H1 (cell line): ENCODE measurements around the gene HDAC2.

Experiments used
- GABPA ChIP-seq: IDR thresholded peaks from 2 replicates; pipeline ENCODE4 v1.6.1; 2011; ENCODE audit warnings: mild to moderate bottlenecking, low read length, moderate library complexity, borderline replicate concordance; ENCODE audit not compliant: insufficient read depth
- HDAC2 ChIP-seq, 2 experiments: fragments of 300-600 bp in 1 of 2; sonication (generic) in 1 of 2; IDR thresholded peaks; 2 replicates each; pipeline ENCODE4 v1.6.1; 2011 to 2012; ENCODE audit warnings: low read depth in 2 of 2, low read length in 2 of 2, mild to moderate bottlenecking in 2 of 2, moderate library complexity in 2 of 2, borderline replicate concordance in 1 of 2, inconsistent platforms in 1 of 2
- HDAC6 ChIP-seq: IDR thresholded peaks from one replicate; pipeline ENCODE4 v1.7.1; 2012; ENCODE audit warnings: low read depth, mild to moderate bottlenecking, inconsistent platforms, low read length, moderate library complexity
- MAX ChIP-seq: IDR thresholded peaks from 2 replicates; pipeline ENCODE4 v1.6.1; 2012; ENCODE audit warnings: inconsistent platforms
- PHF8 ChIP-seq: fragments of 200-600 bp; sonication (generic); conservative IDR thresholded peaks from 2 replicates; pipeline ENCODE4 v1.7.1; 2012; ENCODE audit warnings: low read depth, mild to moderate bottlenecking, inconsistent platforms, low read length, moderate library complexity
- POLR2A ChIP-seq, 2 experiments: IDR thresholded peaks; 1 replicate in 1 of 2; 2 replicates in 1 of 2; pipeline ENCODE4 v1.6.1; 2011; ENCODE audit warnings: low read depth in 2 of 2, low read length in 2 of 2, mild to moderate bottlenecking in 2 of 2; ENCODE audit errors: control extremely low read depth in 1 of 2
- POLR2AphosphoS5 ChIP-seq: IDR thresholded peaks from 2 replicates; pipeline ENCODE4 v1.6.1; 2011; ENCODE audit warnings: low read depth, low read length
- TF ChIP-seq, protein P1 (sequence below), 3 experiments: IDR thresholded peaks; 1 replicate in 2 of 3; 2 replicates in 1 of 3; pipeline versions ENCODE4 v1.5.1 to v1.6.1; 2011; ENCODE audit warnings: low read length in 3 of 3, mild to moderate bottlenecking in 3 of 3, inconsistent platforms in 2 of 3, low read depth in 1 of 3, moderate library complexity in 1 of 3; ENCODE audit not compliant: insufficient read depth in 1 of 3; ENCODE audit errors: control extremely low read depth in 1 of 3
- TF ChIP-seq, protein P2 (sequence below): IDR thresholded peaks from 2 replicates; pipeline ENCODE4 v1.6.1; 2011; ENCODE audit warnings: low read length, improper control_type of control experiment
- TF ChIP-seq, protein P3 (sequence below): IDR thresholded peaks from 2 replicates; pipeline ENCODE4 v1.6.1; 2011; ENCODE audit warnings: low read depth, mild to moderate bottlenecking, low read length; ENCODE audit not compliant: insufficient read depth

DNA sequence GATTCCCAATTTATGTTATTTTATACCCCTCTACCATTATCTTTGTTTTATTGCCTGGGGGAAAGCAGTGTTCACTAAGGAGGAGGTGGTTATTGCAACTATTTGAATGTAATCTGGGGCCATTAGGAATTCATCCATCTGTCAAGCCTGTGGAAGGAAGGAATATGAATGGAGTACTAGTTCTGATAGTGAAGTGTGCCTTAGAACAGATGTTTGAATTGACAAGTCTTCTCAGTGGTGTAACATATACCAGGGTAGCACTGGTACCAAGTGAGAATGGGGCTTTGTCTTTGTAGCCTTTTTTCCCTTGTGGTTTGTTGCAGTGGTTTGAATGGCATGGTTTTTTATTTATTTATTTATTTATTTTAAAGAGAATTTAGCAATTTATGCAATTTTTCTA, 27.9 kb upstream of the HDAC2 start:
- TF ChIP-seq, protein P1, sequence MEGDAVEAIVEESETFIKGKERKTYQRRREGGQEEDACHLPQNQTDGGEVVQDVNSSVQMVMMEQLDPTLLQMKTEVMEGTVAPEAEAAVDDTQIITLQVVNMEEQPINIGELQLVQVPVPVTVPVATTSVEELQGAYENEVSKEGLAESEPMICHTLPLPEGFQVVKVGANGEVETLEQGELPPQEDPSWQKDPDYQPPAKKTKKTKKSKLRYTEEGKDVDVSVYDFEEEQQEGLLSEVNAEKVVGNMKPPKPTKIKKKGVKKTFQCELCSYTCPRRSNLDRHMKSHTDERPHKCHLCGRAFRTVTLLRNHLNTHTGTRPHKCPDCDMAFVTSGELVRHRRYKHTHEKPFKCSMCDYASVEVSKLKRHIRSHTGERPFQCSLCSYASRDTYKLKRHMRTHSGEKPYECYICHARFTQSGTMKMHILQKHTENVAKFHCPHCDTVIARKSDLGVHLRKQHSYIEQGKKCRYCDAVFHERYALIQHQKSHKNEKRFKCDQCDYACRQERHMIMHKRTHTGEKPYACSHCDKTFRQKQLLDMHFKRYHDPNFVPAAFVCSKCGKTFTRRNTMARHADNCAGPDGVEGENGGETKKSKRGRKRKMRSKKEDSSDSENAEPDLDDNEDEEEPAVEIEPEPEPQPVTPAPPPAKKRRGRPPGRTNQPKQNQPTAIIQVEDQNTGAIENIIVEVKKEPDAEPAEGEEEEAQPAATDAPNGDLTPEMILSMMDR (IDR thresholded peaks at IDR 0.05; ENCODE audit: control extremely low read depth in 1 of 3, insufficient read depth in 1 of 3, low read depth in 1 of 3, low read length in 3 of 3) = no peak
- TF ChIP-seq, protein P2, sequence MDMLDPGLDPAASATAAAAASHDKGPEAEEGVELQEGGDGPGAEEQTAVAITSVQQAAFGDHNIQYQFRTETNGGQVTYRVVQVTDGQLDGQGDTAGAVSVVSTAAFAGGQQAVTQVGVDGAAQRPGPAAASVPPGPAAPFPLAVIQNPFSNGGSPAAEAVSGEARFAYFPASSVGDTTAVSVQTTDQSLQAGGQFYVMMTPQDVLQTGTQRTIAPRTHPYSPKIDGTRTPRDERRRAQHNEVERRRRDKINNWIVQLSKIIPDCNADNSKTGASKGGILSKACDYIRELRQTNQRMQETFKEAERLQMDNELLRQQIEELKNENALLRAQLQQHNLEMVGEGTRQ = no peak
- TF ChIP-seq HDAC2 (IDR thresholded peaks at IDR 0.05; ENCODE audit: borderline replicate concordance in 1 of 2, low read depth in 2 of 2, low read length in 2 of 2) (no peak), GABPA (no peak), HDAC6 (no peak), POLR2A (IDR thresholded peaks at IDR 0.05; ENCODE audit: control extremely low read depth in 1 of 2, low read depth in 2 of 2, low read length in 2 of 2) (no peak), MAX (no peak), POLR2AphosphoS5 (no peak), PHF8 (no peak)
- TF ChIP-seq, protein P3, sequence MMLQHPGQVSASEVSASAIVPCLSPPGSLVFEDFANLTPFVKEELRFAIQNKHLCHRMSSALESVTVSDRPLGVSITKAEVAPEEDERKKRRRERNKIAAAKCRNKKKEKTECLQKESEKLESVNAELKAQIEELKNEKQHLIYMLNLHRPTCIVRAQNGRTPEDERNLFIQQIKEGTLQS = no peak
